AG04450 (cell line): ENCODE measurements around the gene P4HA3. TPM values are rescaled to one million over a fixed set of nuclear protein-coding genes. Genes with fewer than 3 reads are reported as not detected.
A peak's percentile ranks its signal among the peaks of the same experiment; 100 is the strongest.

Source experiments
- CTCF ChIA-PET: fragments of 300-600, 350-600 bp; formaldehyde crosslinking; extraction: SDS; loops from one replicate; lab custom pipeline; 2022; ENCODE audit warnings: antibody characterized with exemption, inconsistent platforms; lab: Charles Lee
- POLR2A ChIA-PET: fragments of 350-600 bp; formaldehyde crosslinking; extraction: SDS; loops from one replicate; lab custom pipeline; 2021; ENCODE audit warnings: antibody characterized with exemption, inconsistent platforms; lab: Yijun Ruan, JAX
- DNase-seq: peaks from one replicate; pipeline ENCODE4 v3.0.0-alpha.2; 2011; ENCODE audit warnings: low read depth, low spot score
- H3K27ac ChIP-seq: one replicate; pipeline ENCODE4 v1.5.1; 2012; ENCODE audit warnings: low read depth, low read length, control low read depth
- H3K27me3 ChIP-seq: one replicate; pipeline ENCODE4 v1.6.0; 2012; ENCODE audit warnings: low read length; ENCODE audit not compliant: control insufficient read depth, insufficient read depth
- H3K4me3 ChIP-seq: 2 replicates; pipeline ENCODE4 v1.5.1; 2011; ENCODE audit warnings: mild to moderate bottlenecking, low read depth, low read length, control low read depth
- H3K9me3 ChIP-seq: 2 replicates; pipeline ENCODE4 v1.5.1; 2012; ENCODE audit warnings: low read length; ENCODE audit not compliant: control insufficient read depth, insufficient read depth
- CTCF ChIP-seq: IDR thresholded peaks from 2 replicates; pipeline ENCODE4 v1.5.1; 2011; ENCODE audit warnings: low read depth, low read length, control low read depth, inconsistent platforms
- polyA plus RNA-seq: library from polyadenylated mRNA; depleted of rRNA; stranded (reverse); fragments of >200 nt; gene quantifications from 2 replicates; pipeline ENCODE4 v1.2.3, GENCODE V29; 2011

Gene P4HA3
- polyA plus RNA-seq, 1 experiment: 10.7 TPM

- POLR2A ChIA-PET: no interaction called here
- DNase-seq: no peak
- CTCF ChIA-PET: no interaction called here
- no peak for TF ChIP-seq CTCF
- Histone ChIP-seq H3K27ac (no peak overlapping the region), H3K9me3 (no peaks in the 10 kb centered on the region; the same call in 1 of the 2 replicates), H3K27me3 (no peaks in the 10 kb centered on the region), H3K4me3 (no peak overlapping the region)
Observed at GRCh38 chr11:74282421-74282820, 29.0 kb downstream of the P4HA3 start.

GRCh38 chr11:74280494-74280893 is 30.9 kb downstream of the P4HA3 start:
- Histone ChIP-seq H3K27me3 (no peaks in the 10 kb centered on the region), H3K27ac (peak overlapping the region; percentile 39), H3K9me3 (no peaks in the 10 kb centered on the region; the same call in 1 of the 2 replicates), H3K4me3 (no peak overlapping the region)
- no peak for DNase-seq
- ChIA-PET CTCF (no interaction called here), POLR2A (no interaction called here)
- no peak for TF ChIP-seq CTCF

GRCh38 chr11:74279256-74279655 is 32.2 kb downstream of the P4HA3 start:
- POLR2A ChIA-PET: interaction anchor here (1.1 to 2.6 kb wide), 6 partner anchors 9 to 302 kb away, joined by 3 to 22 read pairs (median 4); partner anchors contain the start of genes C2CD3 and PPME1
- no peak for DNase-seq
- no peaks in the 10 kb centered on the region for H3K27me3 ChIP-seq
- TF ChIP-seq CTCF: no peak
- no peaks in the 10 kb centered on the region; the same call in 1 of the 2 replicates for H3K9me3 ChIP-seq
- H3K4me3 ChIP-seq: no peak overlapping the region
- H3K27ac ChIP-seq: peak overlapping the region; percentile 98
- CTCF ChIA-PET: interaction anchor here (0.6 to 3.0 kb wide), 4 partner anchors 20 to 110 kb away, joined by 3 to 13 read pairs (median 4); no protein-coding TSS in a partner anchor

DNA sequence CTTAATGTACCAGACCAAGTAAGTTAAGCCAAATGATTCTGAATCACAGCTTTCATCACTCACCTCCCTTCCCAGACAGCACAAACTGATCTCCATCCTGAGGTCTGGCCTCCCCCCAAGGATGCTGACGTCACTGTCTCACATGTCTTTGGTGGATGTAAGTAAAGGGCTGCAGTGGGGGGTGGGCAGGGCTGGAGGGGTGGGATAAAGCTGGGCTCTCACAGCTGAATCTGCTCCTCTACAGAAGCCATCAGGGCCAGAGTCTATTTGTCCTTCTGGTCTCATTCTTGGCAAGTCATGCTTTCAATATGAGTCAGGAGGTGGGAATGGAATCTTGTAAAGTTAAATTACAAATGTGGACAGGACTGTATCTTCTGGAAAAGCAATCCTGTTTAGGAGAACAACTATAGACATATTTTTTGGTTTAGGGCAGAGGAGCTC is 32.7 kb downstream of the P4HA3 start:
- POLR2A ChIA-PET: interaction anchor here (1.1 to 2.6 kb wide), 6 partner anchors 9 to 303 kb away, joined by 3 to 22 read pairs (median 4); partner anchors contain the start of genes C2CD3 and PPME1
- H3K9me3 ChIP-seq: no peaks in the 10 kb centered on the region; the same call in 1 of the 2 replicates
- peak overlapping the region; percentile 98 for H3K27ac ChIP-seq
- H3K4me3 ChIP-seq: no peak overlapping the region
- DNase-seq: peak; percentile 98
- CTCF ChIA-PET: interaction anchor here (0.6 to 3.0 kb wide), 4 partner anchors 21 to 110 kb away, joined by 3 to 13 read pairs (median 4); no protein-coding TSS in a partner anchor
- no peak for TF ChIP-seq CTCF
- no peaks in the 10 kb centered on the region for H3K27me3 ChIP-seq

DNA sequence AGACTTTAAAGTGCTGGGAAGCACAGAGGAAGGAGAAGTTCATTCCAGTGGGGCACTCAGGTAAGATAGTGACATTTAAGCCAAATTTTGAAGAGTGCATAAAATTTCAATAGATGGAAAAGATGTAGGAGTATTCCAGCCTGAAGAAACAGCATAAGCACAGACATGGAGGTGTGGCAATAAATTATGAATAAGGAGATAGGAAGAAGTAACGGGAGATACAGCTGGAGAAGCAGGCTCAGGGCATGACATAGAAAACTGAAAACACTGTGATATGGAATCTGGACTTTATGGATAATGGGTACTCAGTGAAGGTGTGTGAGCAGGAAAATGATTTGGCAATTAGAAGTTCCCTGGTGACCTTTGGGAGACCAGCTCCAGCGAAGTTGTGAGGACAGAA is 33.3 kb downstream of the P4HA3 start:
- Histone ChIP-seq H3K9me3 (no peaks in the 10 kb centered on the region; the same call in 1 of the 2 replicates), H3K27ac (peak overlapping the region; percentile 98), H3K27me3 (no peaks in the 10 kb centered on the region), H3K4me3 (no peak overlapping the region)
- no peak for TF ChIP-seq CTCF
- POLR2A ChIA-PET: interaction anchor here (0.6 to 2.6 kb wide), 6 partner anchors 9 to 159 kb away, joined by 3 to 22 read pairs (median 6); partner anchors contain the start of genes C2CD3 and PPME1
- DNase-seq: no peak
- CTCF ChIA-PET: interaction anchor here (1.0 to 3.0 kb wide), 3 partner anchors 22 to 111 kb away, joined by 3 to 13 read pairs (median 4); no protein-coding TSS in a partner anchor
